IMR-90 (cell line): ENCODE results near the gene VWA8. TPM values are rescaled to one million over a fixed set of nuclear protein-coding genes. Genes with fewer than 3 reads are reported as not detected.

Experiments used
- ATAC-seq: fragments of 200-7000 bp; cut with Tn5 transposase; 2 replicates; pipeline ENCODE4 v1.9.1; 2020; ENCODE audit warnings: low read depth, mild to moderate bottlenecking, moderate library complexity
- BruUV-seq: library from RNA; stranded (reverse); fragments of 400-500 nt; replicated peaks from 2 replicates; lab custom pipeline; 2021; lab: Mats Ljungman, UMichigan
- CTCF ChIA-PET: fragments of 300-600 bp; formaldehyde crosslinking; extraction: SDS; loops from one replicate; lab custom pipeline; 2021; ENCODE audit warnings: antibody characterized with exemption; lab: Yijun Ruan, JAX
- POLR2A ChIA-PET: fragments of 300-600 bp; sonication (Branson Sonifier 250); formaldehyde crosslinking; loops from one replicate; lab custom pipeline; 2022; ENCODE audit warnings: antibody characterized with exemption; ENCODE audit not compliant: unreplicated experiment; lab: Charles Lee
- DNase-seq: peaks from one replicate; pipeline ENCODE4 v3.0.0; 2013
- H2AFZ ChIP-seq: replicated peaks from 2 replicates; pipeline ENCODE3; 2013; ENCODE audit warnings: low read length, mild to moderate bottlenecking; ENCODE audit not compliant: poor library complexity
- H2AK5ac ChIP-seq: 2 replicates; pipeline ENCODE4 v1.6.1; 2013; ENCODE audit warnings: low read depth, low read length, inconsistent platforms
- H2AK9ac ChIP-seq: replicated peaks from 2 replicates; pipeline ENCODE3; 2013; ENCODE audit warnings: mild to moderate bottlenecking, low read depth, low read length, moderate library complexity; ENCODE audit not compliant: poor library complexity
- H2BK120ac ChIP-seq: 2 replicates; pipeline ENCODE4 v1.6.1; 2013; ENCODE audit warnings: low read depth, low read length, inconsistent platforms
- H2BK15ac ChIP-seq: 3 replicates; pipeline ENCODE4 v1.6.1; 2013; ENCODE audit warnings: low read depth, low read length, inconsistent platforms
- H2BK20ac ChIP-seq: 2 replicates; pipeline ENCODE4 v1.6.1; 2013; ENCODE audit warnings: low read depth, mild to moderate bottlenecking, inconsistent platforms, low read length, moderate library complexity
- H2BK5ac ChIP-seq: 2 replicates; pipeline ENCODE4 v1.6.1; 2013; ENCODE audit warnings: mild to moderate bottlenecking, low read depth, low read length, inconsistent platforms; ENCODE audit not compliant: poor library complexity, severe bottlenecking
- H3K14ac ChIP-seq: replicated peaks from 2 replicates; pipeline ENCODE4 v1.6.1; 2013; ENCODE audit warnings: low read depth, low read length, inconsistent platforms
- H3K18ac ChIP-seq: 2 replicates; pipeline ENCODE4 v1.6.1; 2013; ENCODE audit warnings: low read depth, low read length, control low read depth
- H3K23ac ChIP-seq: 2 replicates; pipeline ENCODE4 v1.6.1; 2013; ENCODE audit warnings: low read depth, low read length, inconsistent platforms
- H3K27ac ChIP-seq: 2 replicates; pipeline ENCODE4 v1.5.1; 2013; ENCODE audit warnings: mild to moderate bottlenecking, control low read depth, low read length; ENCODE audit not compliant: insufficient read depth
- H3K27me3 ChIP-seq: 2 replicates; pipeline ENCODE4 v1.6.1; 2013; ENCODE audit warnings: low read length; ENCODE audit not compliant: control insufficient read depth, insufficient read depth
- H3K36me3 ChIP-seq: 2 replicates; pipeline ENCODE4 v1.6.1; 2013; ENCODE audit warnings: low read length, mixed read lengths; ENCODE audit not compliant: control insufficient read depth, insufficient read depth
- H3K4ac ChIP-seq: 2 replicates; pipeline ENCODE4 v1.6.1; 2013; ENCODE audit warnings: low read depth, low read length, inconsistent platforms
- H3K4me1 ChIP-seq: 2 replicates; pipeline ENCODE4 v1.6.1; 2013; ENCODE audit warnings: low read length, mixed read lengths; ENCODE audit not compliant: control insufficient read depth, insufficient read depth
- H3K4me2 ChIP-seq: 2 replicates; pipeline ENCODE4 v1.6.1; 2013; ENCODE audit warnings: low read depth, mild to moderate bottlenecking, control low read depth, low read length, moderate library complexity
- H3K4me3 ChIP-seq: 2 replicates; pipeline ENCODE4 v1.5.1; 2013; ENCODE audit warnings: low read depth, mild to moderate bottlenecking, control low read depth, low read length, moderate library complexity; ENCODE audit not compliant: insufficient read depth
- H3K56ac ChIP-seq: 2 replicates; pipeline ENCODE4 v1.6.1; 2013; ENCODE audit warnings: low read length, inconsistent platforms; ENCODE audit not compliant: insufficient read depth; ENCODE audit errors: extremely low read depth
- H3K79me1 ChIP-seq, 2 experiments: 2 replicates each; pipeline ENCODE4 v1.6.1; 2013; ENCODE audit warnings: low read length in 2 of 2, inconsistent platforms in 1 of 2, low read depth in 1 of 2
- H3K9ac ChIP-seq: 2 replicates; pipeline ENCODE4 v1.6.1; 2013; ENCODE audit warnings: low read depth, low read length, control low read depth
- H3K9me1 ChIP-seq: 2 replicates; pipeline ENCODE4 v1.6.1; 2013; ENCODE audit warnings: low read length, inconsistent platforms; ENCODE audit not compliant: insufficient read depth
- H3K9me3 ChIP-seq: 2 replicates; pipeline ENCODE4 v1.6.1; 2013; ENCODE audit warnings: low read length; ENCODE audit not compliant: control insufficient read depth, insufficient read depth
- H4K20me1 ChIP-seq: 2 replicates; pipeline ENCODE4 v1.6.1; 2013; ENCODE audit warnings: low read length, inconsistent platforms; ENCODE audit not compliant: insufficient read depth
- H4K5ac ChIP-seq: 2 replicates; pipeline ENCODE4 v1.6.1; 2013; ENCODE audit warnings: mild to moderate bottlenecking, low read depth, low read length, control low read depth
- H4K8ac ChIP-seq, 2 experiments: 2 replicates each; pipeline ENCODE4 v1.6.1; 2013; ENCODE audit warnings: low read depth in 2 of 2, low read length in 2 of 2, control low read depth in 1 of 2, inconsistent platforms in 1 of 2
- H4K91ac ChIP-seq: 2 replicates; pipeline ENCODE4 v1.6.1; 2013; ENCODE audit warnings: low read depth, low read length, inconsistent platforms; ENCODE audit not compliant: insufficient read depth
- BHLHE40 ChIP-seq: fragments of 150-350 bp; IDR thresholded peaks from 2 replicates; pipeline ENCODE4 v1.6.1; 2016; ENCODE audit warnings: mild to moderate bottlenecking, low read depth, low read length
- CEBPB ChIP-seq: IDR thresholded peaks from 2 replicates; pipeline ENCODE4 v1.6.1; 2012; ENCODE audit warnings: low read depth, low read length, improper control_type of control experiment
- CHD1 ChIP-seq: IDR thresholded peaks from 2 replicates; pipeline ENCODE4 v1.6.1; 2012; ENCODE audit warnings: low read depth, low read length, improper control_type of control experiment
- FOS ChIP-seq: fragments of 150-350 bp; IDR thresholded peaks from 2 replicates; pipeline ENCODE4 v1.6.1; 2016; ENCODE audit warnings: low read depth, low read length
- MAFK ChIP-seq: IDR thresholded peaks from 2 replicates; pipeline ENCODE4 v1.6.1; 2012; ENCODE audit warnings: low read depth, low read length, improper control_type of control experiment
- MAZ ChIP-seq: IDR thresholded peaks from 2 replicates; pipeline ENCODE4 v1.6.1; 2012; ENCODE audit warnings: low read depth, mild to moderate bottlenecking, low read length, improper control_type of control experiment, moderate library complexity, borderline replicate concordance
- MXI1 ChIP-seq: IDR thresholded peaks from 2 replicates; pipeline ENCODE4 v1.6.1; 2012; ENCODE audit warnings: low read depth, mild to moderate bottlenecking, low read length, moderate library complexity, borderline replicate concordance
- NFE2L2 ChIP-seq: fragments of 150-350 bp; IDR thresholded peaks from 2 replicates; pipeline ENCODE4 v1.6.1; 2016; ENCODE audit warnings: low read depth, mild to moderate bottlenecking, low read length
- POLR2A ChIP-seq: IDR thresholded peaks from 2 replicates; pipeline ENCODE4 v1.6.1; 2012; ENCODE audit warnings: mild to moderate bottlenecking, low read depth, low read length
- RAD21 ChIP-seq: IDR thresholded peaks from 2 replicates; pipeline ENCODE4 v1.6.1; 2012; ENCODE audit warnings: low read length, improper control_type of control experiment
- RCOR1 ChIP-seq: IDR thresholded peaks from 2 replicates; pipeline ENCODE4 v1.6.1; 2012; ENCODE audit warnings: mild to moderate bottlenecking, low read length, improper control_type of control experiment; ENCODE audit not compliant: insufficient replicate concordance
- RFX5 ChIP-seq: IDR thresholded peaks from 2 replicates; pipeline ENCODE4 v1.8.0; 2012; ENCODE audit warnings: low read depth, mild to moderate bottlenecking, low read length, moderate library complexity
- SMC3 ChIP-seq: fragments of 150-350 bp; IDR thresholded peaks from 2 replicates; pipeline ENCODE4 v1.6.1; 2016; ENCODE audit warnings: low read depth, mild to moderate bottlenecking, antibody characterized with exemption, low read length, moderate library complexity
- WGBS, 2 experiments: methylation state at CpG; one replicate each; pipeline versions ENCODE4 v1.1.5 to v1.1.7; 2013; ENCODE audit warnings: missing lambda C conversion rate in 2 of 2; ENCODE audit not compliant: insufficient read length in 1 of 2; ENCODE audit errors: extremely low coverage in 2 of 2; 5-methylcytosine and 5-hydroxymethylcytosine counted together
- dilution Hi-C: fragments of 300-500 bp; cut with HindIII; formaldehyde crosslinking; loops from one replicate; pipeline ENCODE4 v1.14.3; 2018; ENCODE audit warnings: low sequenced_read_pairs; ENCODE audit not compliant: unreplicated experiment
- in situ Hi-C: fragments of 300-500 bp; cut with MboI; formaldehyde crosslinking; loops from 3 replicates; pipeline ENCODE4 v1.14.3; 2019; ENCODE audit warnings: low sequenced_read_pairs, inconsistent platforms, mixed read lengths
- intact Hi-C: fragments of 100-400 bp; cut with micrococcal nuclease; formaldehyde crosslinking; loops from 2 replicates; pipeline ENCODE4 v1.10.0; 2022
- polyA plus RNA-seq, 3 experiments: library from polyadenylated mRNA; depleted of rRNA; stranded (reverse); fragments of >200 nt; gene quantifications; 2 replicates each; pipeline ENCODE4 v1.2.3, GENCODE V29; 2012; ENCODE audit warnings: low replicate concordance in 1 of 3
- total RNA-seq: library from RNA; depleted of rRNA; stranded (reverse); fragments of >200 nt; gene quantifications from 2 replicates; pipeline ENCODE4 v1.2.3, GENCODE V29; 2012
- TF ChIP-seq, protein P1 (sequence below): fragments of 150-350 bp; IDR thresholded peaks from 2 replicates; pipeline ENCODE4 v1.6.1; 2017; ENCODE audit warnings: mild to moderate bottlenecking, antibody characterized with exemption, low read length, low read depth
- TF ChIP-seq, protein P2 (sequence below): conservative IDR thresholded peaks from 2 replicates; pipeline ENCODE4 v1.5.1; 2012; ENCODE audit warnings: mild to moderate bottlenecking, low read depth, low read length, improper control_type of control experiment
- TF ChIP-seq, protein P3 (sequence below): fragments of 150-350 bp; IDR thresholded peaks from 2 replicates; pipeline ENCODE4 v1.6.1; 2016; ENCODE audit warnings: low read depth, mild to moderate bottlenecking, low read length, moderate library complexity, borderline replicate concordance

The VWA8 gene
- total and polyA plus RNA-seq, 2 of the 4 experiments (the other 2 are of a cell fraction) = 5.9 to 18.3 TPM

GRCh38 chr13:41589434-41589833 is 371.5 kb downstream of the VWA8 start:
- Histone ChIP-seq H3K9me3 (no peaks in the 10 kb centered on the region), H2BK120ac (peak overlapping the region; percentile 99), H4K5ac (peak overlapping the region; percentile 70), H2AK9ac (peak overlapping the region; percentile 79), H3K14ac (peak overlapping the region; percentile 99), H3K23ac (peak overlapping the region; percentile 93), H3K27me3 (no peaks in the 10 kb centered on the region), H3K79me1 (no peaks in the 10 kb centered on the region; a peak in 1 of 4 replicates), H4K8ac (peak overlapping the region; percentile 68 to 89), H2BK5ac (peak overlapping the region; percentile 88), H2AFZ (peak overlapping the region; percentile 56), H3K4me1 (peaks cover 16% of the 10 kb centered on the region), H3K4ac (peak overlapping the region; percentile 99), H3K56ac (peak overlapping the region; percentile 63), H3K36me3 (peaks cover 6% of the 10 kb centered on the region; the same call in 1 of the 2 replicates), H3K27ac (peak overlapping the region; percentile 81), H4K20me1 (no peaks in the 10 kb centered on the region), H3K4me2 (no peak overlapping the region), H3K18ac (peak overlapping the region; percentile 91), H3K9me1 (peaks cover 14% of the 10 kb centered on the region), H2BK15ac (peak overlapping the region; percentile 99), H2BK20ac (peak overlapping the region; percentile 99), H2AK5ac (peak overlapping the region; percentile 99), H4K91ac (peak overlapping the region; percentile 96), H3K9ac (no peak overlapping the region), H3K4me3 (no peak overlapping the region)
- dilution Hi-C loops (no loop called here), in situ Hi-C loops (no loop called here), intact Hi-C loops (no loop called here)
- BruUV-seq = no TSS peak
- WGBS, 2 experiments = no CpG with 5 or more reads among the region's 3 CpGs
- TF ChIP-seq CHD1 = no peak
- TF ChIP-seq, protein P1, sequence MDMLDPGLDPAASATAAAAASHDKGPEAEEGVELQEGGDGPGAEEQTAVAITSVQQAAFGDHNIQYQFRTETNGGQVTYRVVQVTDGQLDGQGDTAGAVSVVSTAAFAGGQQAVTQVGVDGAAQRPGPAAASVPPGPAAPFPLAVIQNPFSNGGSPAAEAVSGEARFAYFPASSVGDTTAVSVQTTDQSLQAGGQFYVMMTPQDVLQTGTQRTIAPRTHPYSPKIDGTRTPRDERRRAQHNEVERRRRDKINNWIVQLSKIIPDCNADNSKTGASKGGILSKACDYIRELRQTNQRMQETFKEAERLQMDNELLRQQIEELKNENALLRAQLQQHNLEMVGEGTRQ = no peak
- TF ChIP-seq FOS = no peak
- no peak for TF ChIP-seq BHLHE40
- no peak for TF ChIP-seq RCOR1
- TF ChIP-seq, protein P2, sequence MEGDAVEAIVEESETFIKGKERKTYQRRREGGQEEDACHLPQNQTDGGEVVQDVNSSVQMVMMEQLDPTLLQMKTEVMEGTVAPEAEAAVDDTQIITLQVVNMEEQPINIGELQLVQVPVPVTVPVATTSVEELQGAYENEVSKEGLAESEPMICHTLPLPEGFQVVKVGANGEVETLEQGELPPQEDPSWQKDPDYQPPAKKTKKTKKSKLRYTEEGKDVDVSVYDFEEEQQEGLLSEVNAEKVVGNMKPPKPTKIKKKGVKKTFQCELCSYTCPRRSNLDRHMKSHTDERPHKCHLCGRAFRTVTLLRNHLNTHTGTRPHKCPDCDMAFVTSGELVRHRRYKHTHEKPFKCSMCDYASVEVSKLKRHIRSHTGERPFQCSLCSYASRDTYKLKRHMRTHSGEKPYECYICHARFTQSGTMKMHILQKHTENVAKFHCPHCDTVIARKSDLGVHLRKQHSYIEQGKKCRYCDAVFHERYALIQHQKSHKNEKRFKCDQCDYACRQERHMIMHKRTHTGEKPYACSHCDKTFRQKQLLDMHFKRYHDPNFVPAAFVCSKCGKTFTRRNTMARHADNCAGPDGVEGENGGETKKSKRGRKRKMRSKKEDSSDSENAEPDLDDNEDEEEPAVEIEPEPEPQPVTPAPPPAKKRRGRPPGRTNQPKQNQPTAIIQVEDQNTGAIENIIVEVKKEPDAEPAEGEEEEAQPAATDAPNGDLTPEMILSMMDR = no peak
- no peak for TF ChIP-seq POLR2A
- no peak for TF ChIP-seq NFE2L2
- TF ChIP-seq MAZ = no peak
- TF ChIP-seq MXI1 = no peak
- no peak for TF ChIP-seq SMC3
- TF ChIP-seq RFX5 = no peak
- no peak for TF ChIP-seq RAD21
- no peak for TF ChIP-seq MAFK
- TF ChIP-seq, protein P3, sequence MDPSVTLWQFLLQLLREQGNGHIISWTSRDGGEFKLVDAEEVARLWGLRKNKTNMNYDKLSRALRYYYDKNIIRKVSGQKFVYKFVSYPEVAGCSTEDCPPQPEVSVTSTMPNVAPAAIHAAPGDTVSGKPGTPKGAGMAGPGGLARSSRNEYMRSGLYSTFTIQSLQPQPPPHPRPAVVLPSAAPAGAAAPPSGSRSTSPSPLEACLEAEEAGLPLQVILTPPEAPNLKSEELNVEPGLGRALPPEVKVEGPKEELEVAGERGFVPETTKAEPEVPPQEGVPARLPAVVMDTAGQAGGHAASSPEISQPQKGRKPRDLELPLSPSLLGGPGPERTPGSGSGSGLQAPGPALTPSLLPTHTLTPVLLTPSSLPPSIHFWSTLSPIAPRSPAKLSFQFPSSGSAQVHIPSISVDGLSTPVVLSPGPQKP = no peak
- TF ChIP-seq CEBPB = no peak
- ATAC-seq (no peak), DNase-seq (no peak)
- CTCF ChIA-PET = no interaction called here
- POLR2A ChIA-PET = no interaction called here
